WTC11 (cell line): ENCODE data around the gene C6orf47. TPM values are rescaled to one million over a fixed set of nuclear protein-coding genes. Genes with fewer than 3 reads are reported as not detected.

Experiments
- ATAC-seq: fragments of 200-7000 bp; cut with Tn5 transposase; 2 replicates; pipeline ENCODE4 v1.10.0; 2021; ENCODE audit warnings: mild to moderate bottlenecking, moderate library complexity
- CTCF ChIA-PET: fragments of 300-600 bp; sonication (Branson Sonifier 250); formaldehyde crosslinking; loops from one replicate; lab custom pipeline; 2021; ENCODE audit warnings: antibody characterized with exemption; lab: Charles Lee
- POLR2A ChIA-PET: fragments of 350-600 bp; sonication (Branson Sonifier 250); formaldehyde crosslinking; loops from one replicate; lab custom pipeline; 2021; ENCODE audit warnings: antibody characterized with exemption; lab: Charles Lee
- DNase-seq: peaks from one replicate; pipeline ENCODE4 v3.0.0; 2021; ENCODE audit warnings: low spot score
- H3K27ac Mint-ChIP-seq: 2 replicates; pipeline ENCODE4 v1.8.0; 2021; ENCODE audit warnings: mixed read lengths
- H3K27me3 Mint-ChIP-seq: 2 replicates; pipeline ENCODE4 v1.8.0; 2021; ENCODE audit warnings: low read depth, mild to moderate bottlenecking, moderate library complexity, mixed read lengths
- H3K36me3 Mint-ChIP-seq: 2 replicates; pipeline ENCODE4 v1.8.0; 2021; ENCODE audit warnings: mixed read lengths
- H3K4me1 Mint-ChIP-seq: 2 replicates; pipeline ENCODE4 v1.8.0; 2022; ENCODE audit warnings: mixed read lengths
- H3K4me3 Mint-ChIP-seq: 2 replicates; pipeline ENCODE4 v1.8.0; 2021; ENCODE audit warnings: mild to moderate bottlenecking, moderate library complexity, mixed read lengths
- H3K9me3 Mint-ChIP-seq: 2 replicates; pipeline ENCODE4 v1.8.0; 2021; ENCODE audit warnings: mixed read lengths
- AR ChIP-seq: fragments of 250-450 bp; sonication (Bioruptor Pico); IDR thresholded peaks from 2 replicates; pipeline ENCODE4 v1.9.0; 2021; ENCODE audit warnings: mild to moderate bottlenecking
- ATF2 ChIP-seq: sonication (generic); formaldehyde crosslinking; IDR thresholded peaks from 2 replicates; pipeline ENCODE4 v1.8.1; 2022; ENCODE audit warnings: low read depth, missing genetic modification reagents, borderline replicate concordance
- CREB1 ChIP-seq: sonication (generic); formaldehyde crosslinking; IDR thresholded peaks from 2 replicates; pipeline ENCODE4 v1.8.0; 2023; ENCODE audit warnings: mild to moderate bottlenecking, missing genetic modification reagents
- CREM ChIP-seq: sonication (generic); formaldehyde crosslinking; IDR thresholded peaks from 2 replicates; pipeline ENCODE4 v1.8.1; 2022; ENCODE audit warnings: mild to moderate bottlenecking, missing genetic modification reagents, moderate library complexity
- E2F5 ChIP-seq: sonication (generic); formaldehyde crosslinking; IDR thresholded peaks from 2 replicates; pipeline ENCODE4 v1.8.1; 2022; ENCODE audit warnings: mild to moderate bottlenecking, moderate library complexity, missing genetic modification reagents
- ELF4 ChIP-seq: sonication (generic); formaldehyde crosslinking; IDR thresholded peaks from 2 replicates; pipeline ENCODE4 v1.8.1; 2022; ENCODE audit warnings: low read depth, mild to moderate bottlenecking, moderate library complexity, missing genetic modification reagents
- ESRRA ChIP-seq: sonication (generic); formaldehyde crosslinking; IDR thresholded peaks from 2 replicates; pipeline ENCODE4 v1.8.1; 2022; ENCODE audit warnings: mild to moderate bottlenecking, missing genetic modification reagents, borderline replicate concordance
- FOXK1 ChIP-seq: sonication (generic); formaldehyde crosslinking; IDR thresholded peaks from 2 replicates; pipeline ENCODE4 v1.8.0; 2022; ENCODE audit warnings: mild to moderate bottlenecking, moderate library complexity, missing genetic modification reagents
- HMGXB4 ChIP-seq: sonication (generic); formaldehyde crosslinking; IDR thresholded peaks from 2 replicates; pipeline ENCODE4 v1.8.1; 2023; ENCODE audit warnings: mild to moderate bottlenecking, moderate library complexity, missing genetic modification reagents
- IRF2 ChIP-seq: sonication (generic); formaldehyde crosslinking; IDR thresholded peaks from 2 replicates; pipeline ENCODE4 v1.8.0; 2022; ENCODE audit warnings: low read depth, missing genetic modification reagents, borderline replicate concordance
- JUN ChIP-seq: sonication (generic); formaldehyde crosslinking; IDR thresholded peaks from 2 replicates; pipeline ENCODE4 v1.8.0; 2023; ENCODE audit warnings: mild to moderate bottlenecking, missing genetic modification reagents
- KAT7 ChIP-seq: sonication (generic); formaldehyde crosslinking; IDR thresholded peaks from 2 replicates; pipeline ENCODE4 v1.8.1; 2023; ENCODE audit warnings: missing genetic modification reagents, mild to moderate bottlenecking, borderline replicate concordance
- NFATC4 ChIP-seq: fragments of 250-450 bp; sonication (Bioruptor Pico); IDR thresholded peaks from 2 replicates; pipeline ENCODE4 v1.9.0; 2021; ENCODE audit warnings: mild to moderate bottlenecking
- PREB ChIP-seq: sonication (generic); formaldehyde crosslinking; IDR thresholded peaks from 2 replicates; pipeline ENCODE4 v1.8.1; 2022; ENCODE audit warnings: mild to moderate bottlenecking, missing genetic modification reagents, moderate library complexity, borderline replicate concordance
- SP1 ChIP-seq: sonication (generic); formaldehyde crosslinking; conservative IDR thresholded peaks from 2 replicates; pipeline ENCODE4 v1.8.1; 2022; ENCODE audit warnings: missing genetic modification reagents
- STAT6 ChIP-seq: sonication (generic); formaldehyde crosslinking; conservative IDR thresholded peaks from 2 replicates; pipeline ENCODE4 v1.8.1; 2023; ENCODE audit warnings: mild to moderate bottlenecking, low read depth, missing genetic modification reagents, moderate library complexity
- TEAD1 ChIP-seq: sonication (generic); formaldehyde crosslinking; IDR thresholded peaks from 2 replicates; pipeline ENCODE4 v1.8.0; 2022; ENCODE audit warnings: mild to moderate bottlenecking, missing genetic modification reagents
- TP53 ChIP-seq: sonication (generic); formaldehyde crosslinking; IDR thresholded peaks from 2 replicates; pipeline ENCODE4 v1.8.1; 2023; ENCODE audit warnings: mild to moderate bottlenecking, missing genetic modification reagents
- USF1 ChIP-seq: sonication (generic); formaldehyde crosslinking; IDR thresholded peaks from 2 replicates; pipeline ENCODE4 v1.8.0; 2022; ENCODE audit warnings: mild to moderate bottlenecking, missing genetic modification reagents
- ZNF317 ChIP-seq: sonication (generic); formaldehyde crosslinking; IDR thresholded peaks from 2 replicates; pipeline ENCODE4 v1.8.1; 2023; ENCODE audit warnings: low read depth, mild to moderate bottlenecking, moderate library complexity, missing genetic modification reagents, borderline replicate concordance
- total RNA-seq: library from RNA; stranded (reverse); gene quantifications from 3 replicates; pipeline ENCODE4 v1.2.3, GENCODE V29; 2021

The C6orf47 gene
- total RNA-seq, 1 experiment from 2014 or later: 16.3 TPM

GRCh38 chr6:31665501-31666336 lies 5.1 kb upstream of the C6orf47 start, which contains the start of gene CSNK2B (continued):
- TF ChIP-seq AR (CRISPR knock-in tag) (no peak), HMGXB4 (CRISPR knock-in tag) (peak; percentile 39; the same call in 1 of the 2 replicates)
- TF ChIP-seq, all 79 proteins: peak for 15

GRCh38 chr6:31664790-31665500 lies 4.4 kb upstream of the C6orf47 start, which contains the start of gene GPANK1:
GPANK1 (minus strand) TSS chr6:31664997; CDS start chr6:31664478, 519 bp downstream.
- ATAC-seq (peak; percentile 12), DNase-seq (peak; percentile 64)
- no peaks in the 10 kb centered on the region for H3K27me3 Mint-ChIP-seq
- CTCF ChIA-PET: interaction anchor here (0.5 to 1.8 kb wide), 13 partner anchors 12 to 127 kb away, joined by 3 to 7 read pairs (median 4); partner anchors contain the start of genes ATP6V1G2, BAG6 and DDAH2
- POLR2A ChIA-PET: interaction anchor here (0.8 to 1.6 kb wide), 13 partner anchors 11 to 198 kb away, joined by 3 to 9 read pairs (median 3); partner anchors contain the start of genes ABHD16A, BAG6, DDAH2 and DDX39B
- H3K4me3 Mint-ChIP-seq: peak within 1 kb of the TSS; percentile 91
- peak within 1 kb of the TSS; percentile 98 for H3K27ac Mint-ChIP-seq
- peaks cover 34% of the 10 kb centered on the region for H3K4me1 Mint-ChIP-seq
- peaks cover 54% of the 10 kb centered on the region for H3K36me3 Mint-ChIP-seq
- no peaks in the 10 kb centered on the region for H3K9me3 Mint-ChIP-seq
- TF ChIP-seq TEAD1: 0 out of 2 replicates have a peak, but pooled peaks have one; percentile 36
- no peak for TF ChIP-seq TP53 (CRISPR knock-in tag)
- TF ChIP-seq ZNF317 (CRISPR knock-in tag): no peak
- TF ChIP-seq JUN (CRISPR knock-in tag): 0 out of 2 replicates have a peak, but pooled peaks have one; percentile 11
- TF ChIP-seq ATF2: no peak
- TF ChIP-seq KAT7 (CRISPR knock-in tag): no peak; the same call in 1 of the 2 replicates
- no peak for TF ChIP-seq CREB1 (CRISPR knock-in tag)
- TF ChIP-seq PREB (CRISPR knock-in tag): no peak
- TF ChIP-seq ELF4 (CRISPR knock-in tag): no peak
- TF ChIP-seq CREM (CRISPR knock-in tag): peak; percentile 20; the same call in 1 of the 2 replicates
- TF ChIP-seq NFATC4: no peak
- TF ChIP-seq STAT6 (CRISPR knock-in tag): no peak
- no peak for TF ChIP-seq USF1
- 0 out of 2 replicates have a peak, but pooled peaks have one; percentile 16 for TF ChIP-seq SP1 (CRISPR knock-in tag)
- no peak for TF ChIP-seq IRF2 (CRISPR knock-in tag)
- TF ChIP-seq E2F5 (CRISPR knock-in tag): 0 out of 2 replicates have a peak, but pooled peaks have one; percentile 5
- TF ChIP-seq ESRRA (CRISPR knock-in tag): no peak
- TF ChIP-seq FOXK1: peak; percentile 69; the same call in 1 of the 2 replicates
